GM23248 (cell line): ENCODE data around the gene PPM1L.

Source experiments
- EZH2 ChIP-seq: fragments of 200-600 bp; sonication (generic); IDR thresholded peaks from 2 replicates; pipeline ENCODE4 v1.6.1; 2018; ENCODE audit warnings: antibody characterized with exemption, mild to moderate bottlenecking; ENCODE audit not compliant: insufficient read depth, poor library complexity, severe bottlenecking
- EZH2phosphoT487 ChIP-seq: fragments of 200-600 bp; sonication (generic); IDR thresholded peaks from 2 replicates; pipeline ENCODE4 v1.6.1; 2018; ENCODE audit warnings: antibody characterized with exemption, moderate library complexity, mild to moderate bottlenecking, low read depth; ENCODE audit not compliant: insufficient read depth

GRCh38 chr3:160779040-160779439 lies 23.0 kb downstream of the PPM1L start:
- TF ChIP-seq EZH2: no peak
- TF ChIP-seq EZH2phosphoT487: no peak
